ENCODE results near the gene PPP1R14B.

DNA sequence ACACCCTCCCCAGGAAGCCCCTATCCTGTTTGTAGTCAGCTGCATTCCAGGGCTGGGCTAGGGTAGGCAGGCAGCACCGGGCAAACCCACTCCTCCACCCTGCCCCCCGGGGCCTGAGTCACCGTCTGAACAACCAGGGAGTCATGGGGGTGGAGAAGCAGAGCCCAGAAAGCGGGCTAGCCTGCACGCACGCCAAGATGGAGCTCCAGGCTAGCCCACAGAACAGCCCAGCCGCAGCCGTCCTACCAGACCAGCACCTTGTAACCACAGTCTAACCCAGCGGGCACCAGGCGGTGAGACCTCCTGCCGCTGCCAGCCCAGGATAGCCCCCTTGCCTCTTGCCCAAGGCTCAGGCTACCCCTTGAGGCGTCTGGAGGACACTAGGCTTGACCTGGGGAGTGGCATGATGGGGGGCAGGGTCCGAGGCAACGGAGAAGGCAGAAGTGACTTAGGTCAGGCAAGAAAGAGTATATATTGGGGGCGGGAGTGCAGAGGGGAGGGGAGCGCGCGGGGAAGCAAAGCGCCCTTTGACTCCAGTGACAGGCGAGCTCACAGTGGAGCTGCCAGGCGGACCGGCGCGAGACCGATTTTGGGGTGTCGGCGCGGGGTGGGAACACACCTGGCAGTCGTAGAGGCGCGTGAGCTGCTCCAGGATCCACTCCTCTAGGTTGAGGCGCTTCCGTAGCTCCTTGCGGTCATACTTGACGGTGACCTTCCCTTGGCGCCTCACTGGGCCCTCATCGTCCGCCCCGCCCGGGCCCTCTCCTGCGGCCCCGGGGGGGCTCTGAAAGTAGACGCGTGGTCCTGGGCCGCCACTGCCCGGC, 734 bp downstream of the PPP1R14B start:
- TF ChIP-seq, protein P1, sequence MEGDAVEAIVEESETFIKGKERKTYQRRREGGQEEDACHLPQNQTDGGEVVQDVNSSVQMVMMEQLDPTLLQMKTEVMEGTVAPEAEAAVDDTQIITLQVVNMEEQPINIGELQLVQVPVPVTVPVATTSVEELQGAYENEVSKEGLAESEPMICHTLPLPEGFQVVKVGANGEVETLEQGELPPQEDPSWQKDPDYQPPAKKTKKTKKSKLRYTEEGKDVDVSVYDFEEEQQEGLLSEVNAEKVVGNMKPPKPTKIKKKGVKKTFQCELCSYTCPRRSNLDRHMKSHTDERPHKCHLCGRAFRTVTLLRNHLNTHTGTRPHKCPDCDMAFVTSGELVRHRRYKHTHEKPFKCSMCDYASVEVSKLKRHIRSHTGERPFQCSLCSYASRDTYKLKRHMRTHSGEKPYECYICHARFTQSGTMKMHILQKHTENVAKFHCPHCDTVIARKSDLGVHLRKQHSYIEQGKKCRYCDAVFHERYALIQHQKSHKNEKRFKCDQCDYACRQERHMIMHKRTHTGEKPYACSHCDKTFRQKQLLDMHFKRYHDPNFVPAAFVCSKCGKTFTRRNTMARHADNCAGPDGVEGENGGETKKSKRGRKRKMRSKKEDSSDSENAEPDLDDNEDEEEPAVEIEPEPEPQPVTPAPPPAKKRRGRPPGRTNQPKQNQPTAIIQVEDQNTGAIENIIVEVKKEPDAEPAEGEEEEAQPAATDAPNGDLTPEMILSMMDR (IDR thresholded peaks at IDR 0.05): no peak
- peak; percentile 62 to 71 for TF ChIP-seq POLR2A (IDR thresholded peaks at IDR 0.05)

Data from Peyer's patch (tissue), 4 donors.